Dendritic cell treated with granulocyte-macrophage colony-stimulating factor and Interleukin-4, amounts not matched to agents 40 ng/mL and 50 ng/mL, for 4 days (primary cell): ENCODE measurements around the gene BMP6.

Experiments used
- H3K27ac Mint-ChIP-seq: one replicate; pipeline ENCODE4 v1.8.0; 2022; ENCODE audit warnings: mild to moderate bottlenecking, mixed read lengths
- H3K27me3 Mint-ChIP-seq: one replicate; pipeline ENCODE4 v1.8.0; 2022; ENCODE audit warnings: mild to moderate bottlenecking, mixed read lengths
- H3K36me3 Mint-ChIP-seq: one replicate; pipeline ENCODE4 v1.8.0; 2022; ENCODE audit warnings: low read depth, mixed read lengths
- H3K4me1 Mint-ChIP-seq: one replicate; pipeline ENCODE4 v1.8.0; 2022; ENCODE audit warnings: low read depth, mixed read lengths
- H3K4me3 Mint-ChIP-seq: one replicate; pipeline ENCODE4 v1.8.0; 2022; ENCODE audit warnings: mild to moderate bottlenecking, moderate library complexity, mixed read lengths
- H3K9me3 Mint-ChIP-seq: one replicate; pipeline ENCODE4 v1.8.0; 2022; ENCODE audit warnings: mixed read lengths
- intact Hi-C: fragments of 100-400 bp; cut with micrococcal nuclease; formaldehyde crosslinking; loops from one replicate; pipeline ENCODE4 v1.15.0; 2022

BMP6 gene

DNA sequence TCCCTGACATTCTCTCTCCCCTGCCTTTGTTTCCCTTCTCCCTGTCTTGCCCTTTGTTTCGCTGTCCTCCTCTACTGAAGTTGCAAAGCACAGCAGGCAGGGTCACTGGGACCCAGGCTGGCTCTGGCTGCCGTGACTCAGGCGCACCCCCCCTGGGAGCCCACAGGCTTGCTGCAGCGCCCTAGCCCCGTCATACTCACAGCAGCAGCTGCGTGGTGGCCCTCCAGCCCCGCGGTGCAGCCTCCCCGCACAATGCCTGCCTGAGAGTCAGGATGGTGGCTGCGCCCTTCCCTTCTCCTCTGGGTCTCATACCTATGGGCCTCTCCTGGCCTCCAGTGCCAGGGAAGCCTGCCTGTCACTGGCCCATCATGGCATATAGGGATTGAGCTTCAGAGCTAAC is 143.0 kb downstream of the BMP6 start:
- intact Hi-C loops, result no loop called here
- H3K36me3 Mint-ChIP-seq, result no peaks in the 10 kb centered on the region
- H3K9me3 Mint-ChIP-seq, result peaks cover 21% of the 10 kb centered on the region
- H3K27ac Mint-ChIP-seq, result no peak overlapping the region
- no peaks in the 10 kb centered on the region for H3K4me1 Mint-ChIP-seq
- H3K4me3 Mint-ChIP-seq, result no peak overlapping the region
- H3K27me3 Mint-ChIP-seq, result peaks cover 2% of the 10 kb centered on the region

DNA sequence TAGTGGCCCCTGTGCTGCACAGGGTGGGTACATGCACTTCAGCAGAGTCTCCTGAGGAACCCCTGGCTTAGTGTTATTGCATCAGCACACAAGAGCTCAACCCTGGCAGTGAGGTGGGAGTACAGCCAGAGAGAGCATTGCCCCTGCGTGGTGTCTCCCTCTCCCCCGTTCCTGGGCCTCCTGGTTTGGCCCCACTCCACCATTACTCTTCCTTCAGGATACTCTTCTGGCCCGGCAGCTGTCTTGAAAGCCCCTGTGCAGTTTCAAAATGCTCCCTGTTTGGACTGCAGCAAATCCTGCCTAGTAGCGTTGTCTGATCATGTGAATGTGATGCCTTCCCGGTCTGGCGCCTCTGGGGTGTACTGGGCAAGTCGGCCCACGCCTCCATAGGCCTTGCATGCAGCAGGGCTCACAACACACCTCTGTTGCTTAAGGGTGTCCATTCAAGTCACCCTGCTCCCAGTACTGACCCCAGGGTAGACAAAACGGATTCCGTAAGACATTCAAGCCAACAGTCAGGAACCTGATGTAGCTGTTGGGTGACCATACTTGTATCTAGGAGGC is 152.6 kb downstream of the BMP6 start:
- peaks cover 32% of the 10 kb centered on the region for H3K36me3 Mint-ChIP-seq
- no peak overlapping the region for H3K4me3 Mint-ChIP-seq
- intact Hi-C loops, result no loop called here
- peaks cover 8% of the 10 kb centered on the region for H3K9me3 Mint-ChIP-seq
- peaks cover 3% of the 10 kb centered on the region for H3K27me3 Mint-ChIP-seq
- no peaks in the 10 kb centered on the region for H3K4me1 Mint-ChIP-seq
- H3K27ac Mint-ChIP-seq, result no peak overlapping the region

- peaks cover 37% of the 10 kb centered on the region for H3K36me3 Mint-ChIP-seq
Observed at GRCh38 chr6:7879043-7879442, 153.1 kb downstream of the BMP6 start.

GRCh38 chr6:7879579-7879978 is 153.7 kb downstream of the BMP6 start:
- H3K27me3 Mint-ChIP-seq, result no peaks in the 10 kb centered on the region
- intact Hi-C loops, result no loop called here
- no peaks in the 10 kb centered on the region for H3K4me1 Mint-ChIP-seq
- peaks cover 42% of the 10 kb centered on the region for H3K36me3 Mint-ChIP-seq
- no peaks in the 10 kb centered on the region for H3K9me3 Mint-ChIP-seq
- no peak overlapping the region for H3K27ac Mint-ChIP-seq
- no peak overlapping the region for H3K4me3 Mint-ChIP-seq

More at GRCh38 chr6:7879043-7879442, 153.1 kb downstream of the BMP6 start:
- no peak overlapping the region for H3K27ac Mint-ChIP-seq
- intact Hi-C loops, result no loop called here
- no peaks in the 10 kb centered on the region for H3K27me3 Mint-ChIP-seq
- H3K4me3 Mint-ChIP-seq, result no peak overlapping the region
- H3K9me3 Mint-ChIP-seq, result peaks cover 2% of the 10 kb centered on the region
- no peaks in the 10 kb centered on the region for H3K4me1 Mint-ChIP-seq

- Mint-ChIP-seq H3K9me3 (no peaks in the 10 kb centered on the region), H3K27ac (no peak overlapping the region), H3K27me3 (no peaks in the 10 kb centered on the region), H3K36me3 (peaks cover 48% of the 10 kb centered on the region), H3K4me3 (no peak overlapping the region), H3K4me1 (no peaks in the 10 kb centered on the region)
- intact Hi-C loops, result no loop called here
Observed at GRCh38 chr6:7879980-7880717, 154.2 kb downstream of the BMP6 start.

GRCh38 chr6:7880718-7881107 is 154.8 kb downstream of the BMP6 start:
- Mint-ChIP-seq H3K4me3 (no peak overlapping the region), H3K27me3 (no peaks in the 10 kb centered on the region), H3K27ac (no peak overlapping the region), H3K4me1 (no peaks in the 10 kb centered on the region), H3K36me3 (peaks cover 52% of the 10 kb centered on the region), H3K9me3 (no peaks in the 10 kb centered on the region)
- intact Hi-C loops, result no loop called here

- intact Hi-C loops, result no loop called here
- H3K27ac Mint-ChIP-seq, result no peak overlapping the region
- H3K9me3 Mint-ChIP-seq, result no peaks in the 10 kb centered on the region
- H3K4me3 Mint-ChIP-seq, result no peak overlapping the region
- H3K36me3 Mint-ChIP-seq, result peaks cover 64% of the 10 kb centered on the region
- no peaks in the 10 kb centered on the region for H3K4me1 Mint-ChIP-seq
- no peaks in the 10 kb centered on the region for H3K27me3 Mint-ChIP-seq
Observed at GRCh38 chr6:7881765-7882500, 156.0 kb downstream of the BMP6 start.

DNA sequence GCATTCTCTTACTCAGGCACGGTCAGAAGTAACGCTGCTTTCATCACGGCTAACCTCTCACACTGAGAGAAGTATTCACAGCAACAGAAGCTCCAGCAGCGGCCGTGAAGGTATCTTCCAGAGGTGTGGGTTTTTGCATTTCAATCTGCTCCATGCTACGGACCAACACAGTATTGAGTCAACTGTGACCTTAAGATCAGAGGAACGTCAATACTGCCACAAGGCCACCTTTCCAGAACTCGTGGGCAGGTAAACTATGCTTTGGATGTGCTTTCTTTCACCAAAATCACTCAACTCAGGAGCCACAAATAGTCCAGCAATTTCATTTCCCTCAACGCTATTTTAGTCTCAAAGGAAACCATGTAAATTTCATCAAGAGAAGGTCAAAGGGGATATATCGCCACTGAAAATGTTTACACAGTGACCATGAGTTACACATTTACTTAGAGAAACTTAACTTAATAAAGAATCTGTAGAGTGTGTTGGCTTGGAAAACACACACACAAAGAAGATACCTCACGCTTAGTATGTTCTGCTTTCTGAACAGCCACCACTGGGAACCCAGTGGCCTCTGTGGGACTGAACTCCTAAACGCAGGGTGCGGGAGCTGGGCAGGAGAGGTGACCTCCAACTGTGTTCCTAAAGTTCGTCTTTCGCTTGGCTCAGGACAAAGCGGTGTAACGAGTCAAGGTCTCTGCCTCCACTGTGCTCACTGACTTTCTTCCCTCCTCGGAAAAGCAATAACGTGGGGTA is 156.8 kb downstream of the BMP6 start:
- intact Hi-C loops, result no loop called here
- Mint-ChIP-seq H3K27me3 (no peaks in the 10 kb centered on the region), H3K4me1 (no peaks in the 10 kb centered on the region), H3K9me3 (no peaks in the 10 kb centered on the region), H3K36me3 (peaks cover 72% of the 10 kb centered on the region), H3K27ac (no peak overlapping the region), H3K4me3 (no peak overlapping the region)

GRCh38 chr6:7883381-7883780 is 157.5 kb downstream of the BMP6 start:
- no peaks in the 10 kb centered on the region for H3K27me3 Mint-ChIP-seq
- H3K9me3 Mint-ChIP-seq, result no peaks in the 10 kb centered on the region
- no peak overlapping the region for H3K27ac Mint-ChIP-seq
- no peaks in the 10 kb centered on the region for H3K4me1 Mint-ChIP-seq
- peaks cover 79% of the 10 kb centered on the region for H3K36me3 Mint-ChIP-seq
- H3K4me3 Mint-ChIP-seq, result no peak overlapping the region
- intact Hi-C loops, result no loop called here

DNA sequence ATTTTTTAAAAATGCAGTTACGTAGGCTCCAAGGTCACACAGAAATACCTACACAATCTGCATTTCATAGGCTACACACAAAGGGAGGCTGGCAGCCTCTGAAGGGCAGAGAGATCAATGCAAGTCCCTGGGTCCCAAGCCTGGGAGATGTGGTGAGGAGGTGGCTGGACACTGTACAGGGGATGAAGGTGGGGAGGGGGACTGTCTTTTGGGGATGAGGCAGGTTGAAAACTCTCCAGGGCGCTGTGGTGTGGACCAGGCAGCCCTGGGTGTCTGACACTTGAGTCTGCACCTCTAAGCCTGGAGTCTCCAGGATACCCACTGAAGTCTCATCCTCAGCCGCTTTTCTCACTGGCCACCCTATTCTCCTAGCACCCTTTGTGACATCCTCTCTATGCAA is 160.2 kb downstream of the BMP6 start:
- H3K27ac Mint-ChIP-seq, result no peak overlapping the region
- H3K4me3 Mint-ChIP-seq, result no peak overlapping the region
- H3K36me3 Mint-ChIP-seq, result peaks cover 96% of the 10 kb centered on the region

DNA sequence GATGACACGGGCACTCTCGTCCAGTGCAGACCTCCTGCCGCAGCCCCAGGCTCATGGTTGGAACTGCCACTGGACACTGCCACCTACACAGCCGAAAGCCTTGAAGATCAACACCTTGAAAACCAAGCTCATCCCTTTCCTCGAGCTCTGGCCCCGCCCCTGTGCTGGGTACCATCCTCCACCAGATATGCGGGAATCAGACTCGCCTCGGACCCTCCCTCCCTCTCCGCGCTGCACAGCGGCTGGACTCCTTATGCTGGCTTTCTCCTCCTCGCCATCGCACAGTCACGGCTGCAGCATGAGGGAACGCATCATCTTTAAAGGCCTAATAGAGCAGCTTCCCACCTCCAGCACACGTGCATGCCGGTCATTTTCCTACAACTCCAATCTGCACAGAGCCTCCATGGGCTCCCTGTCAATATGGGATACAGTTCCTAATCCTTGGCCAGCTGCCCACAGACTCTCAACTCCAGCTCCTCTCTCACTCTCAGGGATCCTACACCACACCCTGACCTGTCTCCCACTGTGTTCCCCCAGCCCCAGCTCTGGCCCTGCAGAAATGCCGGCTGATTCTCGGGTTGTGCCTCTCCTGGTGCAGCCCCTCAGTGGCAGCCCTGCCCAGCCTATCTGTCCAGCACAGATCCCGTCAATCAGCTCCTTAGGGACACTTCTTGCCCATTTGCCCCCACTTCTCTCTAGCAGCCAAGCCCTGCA is 161.5 kb downstream of the BMP6 start:
- intact Hi-C loops, result no loop called here
- Mint-ChIP-seq H3K36me3 (peaks cover 98% of the 10 kb centered on the region), H3K27me3 (no peaks in the 10 kb centered on the region), H3K27ac (no peak overlapping the region), H3K9me3 (no peaks in the 10 kb centered on the region), H3K4me1 (no peaks in the 10 kb centered on the region), H3K4me3 (no peak overlapping the region)

More for the DNA sequence above, 160.2 kb downstream of the BMP6 start:
- intact Hi-C loops, result no loop called here
- Mint-ChIP-seq H3K4me1 (no peaks in the 10 kb centered on the region), H3K9me3 (no peaks in the 10 kb centered on the region), H3K27me3 (no peaks in the 10 kb centered on the region)

DNA sequence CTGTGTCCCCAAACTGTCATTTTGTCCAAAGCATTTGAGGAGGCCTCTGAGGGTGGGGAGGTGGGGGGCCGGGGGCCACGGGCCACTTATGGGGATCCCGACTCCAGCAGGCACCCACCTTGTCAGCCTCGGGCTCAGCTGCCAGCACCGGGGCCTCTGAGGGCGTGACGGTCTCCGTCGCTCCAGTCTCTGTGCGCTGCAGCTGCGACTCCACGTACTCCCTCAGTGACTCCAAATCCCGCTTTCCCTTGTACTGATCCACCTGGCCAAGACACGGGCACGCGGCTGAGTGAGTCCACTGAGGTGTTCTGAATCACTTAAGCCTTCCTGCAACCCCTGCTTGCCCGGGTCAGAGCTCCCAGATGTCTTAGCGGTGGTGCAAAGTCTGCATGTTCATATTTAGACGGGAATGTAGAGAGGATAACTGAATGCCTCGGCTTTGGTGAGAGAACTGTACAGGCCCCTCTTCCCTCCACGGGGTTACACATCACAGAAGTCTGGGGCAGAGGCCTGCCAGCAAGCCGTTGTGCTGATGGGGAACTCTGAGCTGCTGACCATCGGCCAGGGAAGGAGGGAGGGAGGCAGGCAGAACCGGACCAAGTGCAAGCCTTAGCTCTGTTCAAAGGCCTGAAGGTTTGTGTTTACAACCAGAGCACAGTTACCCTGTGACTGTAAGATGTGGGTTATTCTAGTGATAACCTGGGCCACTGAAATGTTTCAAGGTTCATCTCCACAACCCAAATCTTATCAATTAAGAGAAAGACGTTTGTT is 162.9 kb downstream of the BMP6 start:
- Mint-ChIP-seq H3K4me1 (no peaks in the 10 kb centered on the region), H3K9me3 (no peaks in the 10 kb centered on the region), H3K27me3 (no peaks in the 10 kb centered on the region), H3K36me3 (peaks cover 98% of the 10 kb centered on the region), H3K4me3 (no peak overlapping the region), H3K27ac (no peak overlapping the region)
- intact Hi-C loops, result no loop called here
